Neural progenitor cell (in vitro differentiated cells): ENCODE results near the gene REELD1. TPM values are rescaled to one million over a fixed set of nuclear protein-coding genes. Genes with fewer than 3 reads are reported as not detected.

Experiments
- DNase-seq: peaks from one replicate; pipeline ENCODE4 v3.0.0-alpha.2; 2016; ENCODE audit warnings: low spot score
- H2AFZ ChIP-seq: fragments of 200-600 bp; sonication (generic); replicated peaks from 2 replicates; pipeline ENCODE4 v1.6.1; 2016; ENCODE audit warnings: antibody characterized with exemption
- H3F3A ChIP-seq: fragments of 200-600 bp; sonication (generic); 2 replicates; pipeline ENCODE4 v1.6.1; 2016; ENCODE audit warnings: antibody characterized with exemption, low read depth
- H3K27ac ChIP-seq: fragments of 200-600 bp; sonication (generic); 2 replicates; pipeline ENCODE4 v1.5.1; 2016; ENCODE audit warnings: mild to moderate bottlenecking
- H3K27me3 ChIP-seq: fragments of 200-600 bp; sonication (generic); 2 replicates; pipeline ENCODE4 v1.6.1; 2016; ENCODE audit warnings: mild to moderate bottlenecking, moderate library complexity
- H3K36me3 ChIP-seq: fragments of 200-600 bp; sonication (generic); 2 replicates; pipeline ENCODE4 v1.5.1; 2016
- H3K4me1 ChIP-seq: fragments of 200-600 bp; sonication (generic); 2 replicates; pipeline ENCODE4 v1.6.1; 2016; ENCODE audit warnings: mixed run types
- H3K4me2 ChIP-seq: fragments of 200-600 bp; sonication (generic); 2 replicates; pipeline ENCODE4 v1.6.1; 2016
- H3K4me3 ChIP-seq: fragments of 200-600 bp; sonication (generic); 2 replicates; pipeline ENCODE4 v1.5.1; 2016
- H3K79me2 ChIP-seq: fragments of 200-600 bp; sonication (generic); 2 replicates; pipeline ENCODE4 v1.6.1; 2016; ENCODE audit warnings: low read depth
- H3K9ac ChIP-seq: fragments of 200-600 bp; sonication (generic); 2 replicates; pipeline ENCODE4 v1.6.1; 2016
- H3K9me3 ChIP-seq: fragments of 200-600 bp; sonication (generic); 2 replicates; pipeline ENCODE4 v1.5.1; 2016; ENCODE audit warnings: low read depth
- H4K20me1 ChIP-seq: fragments of 200-600 bp; sonication (generic); 2 replicates; pipeline ENCODE4 v1.6.1; 2016; ENCODE audit warnings: low read depth
- H3K27ac Mint-ChIP-seq: 3 replicates; pipeline ENCODE4 v1.8.0; 2021; ENCODE audit warnings: mixed read lengths
- H3K27me3 Mint-ChIP-seq: 2 replicates; pipeline ENCODE4 v1.8.0; 2022; ENCODE audit warnings: low read depth, mild to moderate bottlenecking, inconsistent platforms, moderate library complexity, mixed read lengths; ENCODE audit not compliant: insufficient read depth
- H3K36me3 Mint-ChIP-seq: 3 replicates; pipeline ENCODE4 v1.8.0; 2021; ENCODE audit warnings: mixed read lengths
- H3K4me1 Mint-ChIP-seq: 3 replicates; pipeline ENCODE4 v1.8.0; 2021; ENCODE audit warnings: mixed read lengths
- H3K4me3 Mint-ChIP-seq: 3 replicates; pipeline ENCODE4 v1.8.0; 2021; ENCODE audit warnings: mild to moderate bottlenecking, moderate library complexity, mixed read lengths
- H3K9me3 Mint-ChIP-seq: 3 replicates; pipeline ENCODE4 v1.8.0; 2020; ENCODE audit warnings: mixed read lengths
- CTCF ChIP-seq: fragments of 200-600 bp; sonication (generic); IDR thresholded peaks from 2 replicates; pipeline ENCODE4 v1.5.1; 2017; ENCODE audit warnings: antibody characterized with exemption, mild to moderate bottlenecking
- EZH2 ChIP-seq: fragments of 200-600 bp; sonication (generic); IDR thresholded peaks from 2 replicates; pipeline ENCODE4 v1.6.1; 2017; ENCODE audit warnings: antibody characterized with exemption, mild to moderate bottlenecking, moderate library complexity
- EZH2phosphoT487 ChIP-seq: fragments of 200-600 bp; sonication (generic); IDR thresholded peaks from 2 replicates; pipeline ENCODE4 v1.6.1; 2017; ENCODE audit warnings: antibody characterized with exemption
- total RNA-seq: library from RNA; depleted of rRNA; stranded (reverse); fragments of >200 nt; gene quantifications from 2 replicates; pipeline ENCODE4 v1.2.3, GENCODE V29; 2015; ENCODE audit warnings: low replicate concordance

Gene REELD1
- total RNA-seq, 1 donor from 2014 or later: not detected

GRCh38 chr4:146224326-146224966 lies 10.1 kb downstream of the REELD1 start:
- no peaks in the 10 kb centered on the region for H3K9me3 Mint-ChIP-seq
- H3K4me1 Mint-ChIP-seq: peaks cover 4% of the 10 kb centered on the region
- no peaks in the 10 kb centered on the region for H3K36me3 Mint-ChIP-seq
- Histone ChIP-seq H3K27ac (no peak overlapping the region), H3K36me3 (no peaks in the 10 kb centered on the region), H2AFZ (peak overlapping the region; percentile 77), H3K4me2 (peak overlapping the region; percentile 7), H3K27me3 (no peaks in the 10 kb centered on the region), H3K4me1 (peaks cover 5% of the 10 kb centered on the region), H3K9ac (no peak overlapping the region), H3K4me3 (no peak overlapping the region), H3K9me3 (no peaks in the 10 kb centered on the region), H4K20me1 (no peaks in the 10 kb centered on the region), H3K79me2 (no peaks in the 10 kb centered on the region), H3F3A (no peaks in the 10 kb centered on the region)
- no peak overlapping the region for H3K4me3 Mint-ChIP-seq
- no peaks in the 10 kb centered on the region for H3K27me3 Mint-ChIP-seq
- no peak overlapping the region for H3K27ac Mint-ChIP-seq
- TF ChIP-seq CTCF (no peak), EZH2 (no peak), EZH2phosphoT487 (no peak)
- DNase-seq: no peak

- no peak overlapping the region for H3K9ac ChIP-seq
- Mint-ChIP-seq H3K4me3 (no peak overlapping the region), H3K27ac (no peak overlapping the region), H3K4me1 (peaks cover 4% of the 10 kb centered on the region), H3K27me3 (peaks cover 4% of the 10 kb centered on the region), H3K36me3 (no peaks in the 10 kb centered on the region), H3K9me3 (no peaks in the 10 kb centered on the region)
- no peak for DNase-seq
- H4K20me1 ChIP-seq: no peaks in the 10 kb centered on the region
- no peak overlapping the region for H3K27ac ChIP-seq
- no peaks in the 10 kb centered on the region for H3K27me3 ChIP-seq
- no peaks in the 10 kb centered on the region for H3K79me2 ChIP-seq
- TF ChIP-seq EZH2 (no peak), CTCF (no peak), EZH2phosphoT487 (no peak)
- no peak overlapping the region for H3K4me3 ChIP-seq
- H3K36me3 ChIP-seq: no peaks in the 10 kb centered on the region
- no peaks in the 10 kb centered on the region for H3F3A ChIP-seq
- peaks cover 5% of the 10 kb centered on the region for H3K4me1 ChIP-seq
- no peak overlapping the region for H3K4me2 ChIP-seq
- H2AFZ ChIP-seq: no peak overlapping the region
- H3K9me3 ChIP-seq: no peaks in the 10 kb centered on the region
These were observed 15.1 kb downstream of the REELD1 start for GRCh38 chr4:146229406-146229805.

- Histone ChIP-seq H3K27me3 (no peaks in the 10 kb centered on the region), H3F3A (no peaks in the 10 kb centered on the region), H3K27ac (no peak overlapping the region), H2AFZ (no peak overlapping the region), H3K9ac (no peak overlapping the region), H4K20me1 (no peaks in the 10 kb centered on the region), H3K79me2 (no peaks in the 10 kb centered on the region), H3K4me1 (no peaks in the 10 kb centered on the region), H3K4me3 (no peak overlapping the region), H3K4me2 (no peak overlapping the region), H3K9me3 (no peaks in the 10 kb centered on the region), H3K36me3 (no peaks in the 10 kb centered on the region)
- Mint-ChIP-seq H3K9me3 (no peaks in the 10 kb centered on the region), H3K36me3 (no peaks in the 10 kb centered on the region), H3K4me1 (no peaks in the 10 kb centered on the region), H3K27me3 (peaks cover 4% of the 10 kb centered on the region), H3K4me3 (no peak overlapping the region), H3K27ac (no peak overlapping the region)
- DNase-seq: no peak
- no peak for TF ChIP-seq EZH2
- TF ChIP-seq EZH2phosphoT487: no peak
- TF ChIP-seq CTCF: no peak
These were observed 17.9 kb downstream of the REELD1 start for GRCh38 chr4:146232131-146232722.
